ENCODE data around the gene ANGEL2. TPM values are rescaled to one million over a fixed set of nuclear protein-coding genes. Genes with fewer than 3 reads are reported as not detected.

Gene ANGEL2
- total RNA-seq (2021; ENCODE audit: unreplicated experiment) = 25.5 TPM
- polyA plus RNA-seq (2012) = 7.1 and 13.4 TPM in 2 replicates
- percentile 84 among the genes with signal in this experiment for Bru-seq, nascent RNA
- BruChase-seq, experiment 1, labeled RNA remaining after a 6-hour chase = percentile 87 among the genes with signal in this experiment
- percentile 90 among the genes with signal in this experiment for BruChase-seq, experiment 2, labeled RNA remaining after a 2-hour chase
- long read RNA-seq, full-length matches to known transcripts = 4 of 39 reads
- long read RNA-seq, partial matches to known transcripts = 7 of 39 reads
- long read RNA-seq, other reads (novel, unspliced or antisense) = 28 of 39 reads

GRCh38 chr1:213015099-213016050 is at the start of gene ANGEL2:
Gene ANGEL2 (minus strand): TSS chr1:213015867. CDS start chr1:213015671, 196 bp downstream.
- intact Hi-C loops (cut with micrococcal nuclease) = no loop called here
- Histone ChIP-seq H3K79me2 (ENCODE audit: insufficient read depth, low read length) (peaks cover 37% of the 10 kb centered on the region), H3K27ac (ENCODE audit: low read depth, low read length) (peak within 1 kb of the TSS; percentile 94), H3K4me3 (replicated peaks in 1 of 2; ENCODE audit: low read depth in 1 of 2, low read length in 2 of 2) (peak within 1 kb of the TSS; percentile 85 to 87), H3K9ac (ENCODE audit: low read length) (peak within 1 kb of the TSS; percentile 89), H3K27me3 (ENCODE audit: insufficient read depth, low read length) (no peaks in the 10 kb centered on the region), H2AFZ (ENCODE audit: low read depth, low read length, poor library complexity, severe bottlenecking) (no peak within 1 kb of the TSS), H3K4me1 (ENCODE audit: control insufficient read depth in 1 of 2, insufficient read depth in 2 of 2, low read length in 2 of 2) (peaks cover 0 to 27% of the 10 kb centered on the region in 2 experiments; a peak in 3 of 4 replicates), H4K20me1 (ENCODE audit: insufficient read depth) (no peaks in the 10 kb centered on the region), H3K9me2 (ENCODE audit: insufficient read depth) (no peaks in the 10 kb centered on the region), H3K4me2 (ENCODE audit: low read length) (peak within 1 kb of the TSS; percentile 86), H3K36me3 (ENCODE audit: control insufficient read depth in 1 of 2, insufficient read depth in 2 of 2, low read length in 2 of 2) (no peaks in the 10 kb centered on the region; a peak in 1 of 4 replicates), H3K9me3 (ENCODE audit: control insufficient read depth in 1 of 2, insufficient read depth in 1 of 2, low read depth in 1 of 2, low read length in 2 of 2) (no peaks in the 10 kb centered on the region)
- ATAC-seq = peak; percentile 91
- peak; percentile 96 for DNase-seq (ENCODE audit: low read depth, low spot score)
- RAD21 ChIA-PET (ENCODE audit: low non-redundant PET in 1 of 2, low total read pairs in 2 of 2, uncharacterized antibody in 2 of 2, unreplicated experiment in 2 of 2) = no interaction called here
- CTCF ChIA-PET = interaction anchor here (0.7 to 0.9 kb wide), 2 partner anchors 266 to 980 kb away, joined by 3 read pairs; partner anchors contain the start of genes DTL and INTS7
- TSS peak; percentile 65 for BruUV-seq (replicated peaks)
- POLR2A ChIA-PET = no interaction called here
- TF ChIP-seq EGR1 (IDR thresholded peaks at IDR 0.05; ENCODE audit: low read depth) (peak; percentile 66; the same call in 1 of the 2 replicates), JUND (IDR thresholded peaks at IDR 0.05) (no peak), EZH2phosphoT487 (IDR thresholded peaks at IDR 0.05; ENCODE audit: borderline replicate concordance) (no peak), ZFX (IDR thresholded peaks at IDR 0.05) (peak; percentile 90), ELF1 (IDR thresholded peaks at IDR 0.05; ENCODE audit: borderline replicate concordance, low read depth) (peak; percentile 76), MAX (IDR thresholded peaks at IDR 0.05) (peak; percentile 67), POLR2AphosphoS5 (IDR thresholded peaks at IDR 0.05; ENCODE audit: low read depth, low read length) (peak; percentile 90), YY1 (IDR thresholded peaks at IDR 0.05; ENCODE audit: extremely low read depth, insufficient replicate concordance, low read depth, low read length) (peak; percentile 99), FOSL1 (IDR thresholded peaks at IDR 0.05; ENCODE audit: low read depth) (no peak), TCF7L2 (IDR thresholded peaks at IDR 0.05; ENCODE audit: borderline replicate concordance, extremely low read depth, insufficient read depth, insufficient read length) (peak; percentile 65), EZH2 (IDR thresholded peaks at IDR 0.05) (no peak), SP1 (IDR thresholded peaks at IDR 0.05; ENCODE audit: low read depth) (peak; percentile 66), REST (IDR thresholded peaks at IDR 0.05; ENCODE audit: low read depth) (no peak), CBX3 (IDR thresholded peaks at IDR 0.05; ENCODE audit: low read depth) (no peak), RAD21 (IDR thresholded peaks at IDR 0.05; ENCODE audit: low read depth) (no peak), ZNF274 (IDR thresholded peaks at IDR 0.05; ENCODE audit: low read depth, low read length) (no peak), SRF (IDR thresholded peaks at IDR 0.05; ENCODE audit: low read depth) (no peak), POLR2A (IDR thresholded peaks at IDR 0.05; ENCODE audit: borderline replicate concordance, extremely low read depth, insufficient read depth, insufficient read length) (peak; percentile 70), CTCF (IDR thresholded peaks at IDR 0.05 in 2 of 3, conservative IDR thresholded peaks at IDR 0.05 in 1 of 3; ENCODE audit: borderline replicate concordance in 1 of 3, insufficient read depth in 1 of 3, low read depth in 2 of 3, low read length in 2 of 3) (no peak), SIN3A (IDR thresholded peaks at IDR 0.05; ENCODE audit: low read depth) (peak; percentile 23; the same call in 1 of the 2 replicates)

All from HCT116 (cell line).